Fibroblast of lung (primary cell): ENCODE data around the gene PDLIM7.

Source experiments
- EZH2 ChIP-seq: IDR thresholded peaks from 2 replicates; pipeline ENCODE4 v1.5.1; 2012; ENCODE audit warnings: low read length, control low read depth, mild to moderate bottlenecking; ENCODE audit errors: missing control alignments
- TF ChIP-seq, protein P1 (sequence below), 2 donors: IDR thresholded peaks in 1 of 2; conservative IDR thresholded peaks in 1 of 2; 1 replicate in 1 of 2; 2 replicates in 1 of 2; pipeline ENCODE4 v1.5.1; 2011 to 2012; ENCODE audit warnings: low read length in 2 of 2, control low read depth in 1 of 2, inconsistent platforms in 1 of 2, low read depth in 1 of 2, mild to moderate bottlenecking in 1 of 2

DNA sequence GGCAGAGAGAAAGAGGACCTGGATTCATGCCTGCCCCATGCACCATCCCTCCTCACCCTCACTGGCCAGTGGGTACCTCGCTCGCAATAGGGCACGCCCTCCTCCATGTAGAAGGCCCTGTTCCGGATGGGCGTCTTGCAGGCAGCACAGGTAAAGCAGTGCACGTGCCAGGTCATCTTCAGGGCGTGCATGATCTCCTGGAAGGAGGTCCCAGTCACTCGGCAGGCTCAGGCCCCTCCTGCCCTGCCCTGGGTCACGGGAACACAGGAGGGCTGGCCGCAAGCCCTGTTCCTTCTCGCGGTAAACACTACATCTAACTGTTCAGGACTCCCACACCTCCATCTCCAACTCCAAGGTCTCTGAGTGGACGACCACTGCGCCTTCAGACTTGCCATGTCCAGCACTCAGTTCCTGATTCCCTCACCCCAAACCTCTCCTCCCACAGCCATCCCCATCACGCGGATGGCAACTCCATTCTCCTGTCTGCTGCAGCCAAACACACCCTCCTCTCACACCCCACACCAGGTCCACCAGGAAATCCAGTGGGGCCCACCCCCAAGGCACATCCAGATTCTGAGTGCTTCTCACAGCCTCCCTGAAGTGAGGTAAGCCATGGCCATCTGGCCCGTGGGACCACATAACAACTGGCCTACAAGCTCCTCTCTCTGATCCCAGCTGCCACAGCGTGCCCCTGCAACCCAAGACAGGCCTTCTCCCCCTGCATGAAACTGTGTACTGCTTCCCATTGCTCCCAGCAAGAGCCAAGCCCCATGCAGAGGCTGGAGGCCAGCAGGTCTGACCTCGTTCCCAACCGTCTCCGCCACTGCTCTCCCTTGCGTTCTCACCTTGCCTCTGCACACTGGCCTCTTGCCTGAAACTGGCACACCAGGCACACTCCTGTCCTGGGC is 13.2 kb downstream of the PDLIM7 start:
- TF ChIP-seq, protein P1, sequence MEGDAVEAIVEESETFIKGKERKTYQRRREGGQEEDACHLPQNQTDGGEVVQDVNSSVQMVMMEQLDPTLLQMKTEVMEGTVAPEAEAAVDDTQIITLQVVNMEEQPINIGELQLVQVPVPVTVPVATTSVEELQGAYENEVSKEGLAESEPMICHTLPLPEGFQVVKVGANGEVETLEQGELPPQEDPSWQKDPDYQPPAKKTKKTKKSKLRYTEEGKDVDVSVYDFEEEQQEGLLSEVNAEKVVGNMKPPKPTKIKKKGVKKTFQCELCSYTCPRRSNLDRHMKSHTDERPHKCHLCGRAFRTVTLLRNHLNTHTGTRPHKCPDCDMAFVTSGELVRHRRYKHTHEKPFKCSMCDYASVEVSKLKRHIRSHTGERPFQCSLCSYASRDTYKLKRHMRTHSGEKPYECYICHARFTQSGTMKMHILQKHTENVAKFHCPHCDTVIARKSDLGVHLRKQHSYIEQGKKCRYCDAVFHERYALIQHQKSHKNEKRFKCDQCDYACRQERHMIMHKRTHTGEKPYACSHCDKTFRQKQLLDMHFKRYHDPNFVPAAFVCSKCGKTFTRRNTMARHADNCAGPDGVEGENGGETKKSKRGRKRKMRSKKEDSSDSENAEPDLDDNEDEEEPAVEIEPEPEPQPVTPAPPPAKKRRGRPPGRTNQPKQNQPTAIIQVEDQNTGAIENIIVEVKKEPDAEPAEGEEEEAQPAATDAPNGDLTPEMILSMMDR (conservative IDR thresholded peaks at IDR 0.05 in 1 of 2, IDR thresholded peaks at IDR 0.05 in 1 of 2; ENCODE audit: low read depth in 1 of 2, low read length in 2 of 2) = no peak
- TF ChIP-seq EZH2 = no peak
